GM18526 (cell line): ENCODE measurements around the gene IKBKG.
"Not testable (repeated sequence)": the region's sequence is repeated elsewhere in the genome, so short reads cannot be mapped to it uniquely, and the experiment has no call there.

Experiments
- POLR2A ChIP-seq: IDR thresholded peaks from 3 replicates; pipeline ENCODE4 v1.6.1; 2011; ENCODE audit not compliant: insufficient read length; ENCODE audit errors: extremely low read depth

The IKBKG gene

GRCh38 chrX:154545673-154546274, 1.6 kb upstream of the IKBKG start:
- TF ChIP-seq POLR2A: no peak

GRCh38 chrX:154546354-154547244, 821 bp upstream of the IKBKG start, which contains the start of gene G6PD:
Gene G6PD, minus strand, starts transcription at chrX:154546846. Its CDS starts 691 bp downstream, at chrX:154546155.
- TF ChIP-seq POLR2A: peak; percentile 59

GRCh38 chrX:154548028-154548316, 552 bp downstream of the IKBKG start:
- no peak for TF ChIP-seq POLR2A

- TF ChIP-seq POLR2A: no peak
Observed at GRCh38 chrX:154549766-154550165, 2.3 kb downstream of the IKBKG start.

GRCh38 chrX:154584585-154585183, 37.3 kb downstream of the IKBKG start, which contains the start of gene CTAG1A:
Gene CTAG1A, plus strand, starts transcription at chrX:154585133. Its CDS starts 74 bp downstream, at chrX:154585207.
- TF ChIP-seq POLR2A: not testable (repeated sequence)

- no peak for TF ChIP-seq POLR2A
Observed at GRCh38 chrX:154592505-154592904, 45.1 kb downstream of the IKBKG start.

- TF ChIP-seq POLR2A: no peak
Observed at GRCh38 chrX:154593201-154593600, 45.8 kb downstream of the IKBKG start.

GRCh38 chrX:154594491-154594890, 47.1 kb downstream of the IKBKG start:
- TF ChIP-seq POLR2A: no peak

- no peak for TF ChIP-seq POLR2A
Observed at GRCh38 chrX:154595559-154596249, 48.3 kb downstream of the IKBKG start.

- TF ChIP-seq POLR2A: no peak
Observed at GRCh38 chrX:154596290-154596929, 49.0 kb downstream of the IKBKG start.

GRCh38 chrX:154597221-154597620, 49.8 kb downstream of the IKBKG start:
- no peak for TF ChIP-seq POLR2A

GRCh38 chrX:154598656-154599055, 51.2 kb downstream of the IKBKG start:
- TF ChIP-seq POLR2A: no peak

GRCh38 chrX:154599531-154599930, 52.1 kb downstream of the IKBKG start:
- no peak for TF ChIP-seq POLR2A

- no peak for TF ChIP-seq POLR2A
Observed at GRCh38 chrX:154600759-154601374, 53.4 kb downstream of the IKBKG start.

GRCh38 chrX:154602226-154602625, 54.8 kb downstream of the IKBKG start:
- TF ChIP-seq POLR2A: no peak
